Smooth muscle cell (in vitro differentiated cells): ENCODE data around the gene ASAP2. TPM values are rescaled to one million over a fixed set of nuclear protein-coding genes. Genes with fewer than 3 reads are reported as not detected.

Experiments used
- DNase-seq: peaks from one replicate; lab custom pipeline; 2025; ENCODE audit not compliant: unreplicated experiment; lab: John Stamatoyannopoulos, UW
- H2AFZ ChIP-seq: fragments of 200-600 bp; sonication (generic); 2 replicates; pipeline ENCODE4 v1.6.0; 2016; ENCODE audit warnings: antibody characterized with exemption, low read depth, mild to moderate bottlenecking
- H3F3A ChIP-seq: fragments of 200-600 bp; sonication (generic); 2 replicates; pipeline ENCODE4 v1.6.0; 2017; ENCODE audit warnings: antibody characterized with exemption, low read depth
- H3K27ac ChIP-seq: fragments of 200-600 bp; sonication (generic); 2 replicates; pipeline ENCODE4 v1.5.1; 2016; ENCODE audit warnings: low read depth, mild to moderate bottlenecking
- H3K27me3 ChIP-seq: fragments of 200-600 bp; sonication (generic); 2 replicates; pipeline ENCODE4 v1.6.1; 2016; ENCODE audit warnings: low read depth, mild to moderate bottlenecking
- H3K36me3 ChIP-seq: fragments of 200-600 bp; sonication (generic); 2 replicates; pipeline ENCODE4 v1.5.1; 2016; ENCODE audit warnings: low read depth
- H3K4me1 ChIP-seq: fragments of 200-600 bp; sonication (generic); 2 replicates; pipeline ENCODE4 v1.5.1; 2016; ENCODE audit warnings: low read depth
- H3K4me2 ChIP-seq: fragments of 200-600 bp; sonication (generic); 2 replicates; pipeline ENCODE4 v1.6.0; 2016; ENCODE audit warnings: mild to moderate bottlenecking
- H3K4me3 ChIP-seq: fragments of 200-600 bp; sonication (generic); 2 replicates; pipeline ENCODE4 v1.5.1; 2016; ENCODE audit warnings: mild to moderate bottlenecking
- H3K79me2 ChIP-seq: fragments of 200-600 bp; sonication (generic); 2 replicates; pipeline ENCODE4 v1.6.0; 2016; ENCODE audit warnings: low read depth, mild to moderate bottlenecking
- H3K9ac ChIP-seq: fragments of 200-600 bp; sonication (generic); 2 replicates; pipeline ENCODE4 v1.6.0; 2016; ENCODE audit warnings: low read depth
- H3K9me3 ChIP-seq: fragments of 200-600 bp; sonication (generic); replicated peaks from 2 replicates; pipeline ENCODE4 v1.5.1; 2016; ENCODE audit warnings: low read depth
- H4K20me1 ChIP-seq: fragments of 200-600 bp; sonication (generic); 2 replicates; pipeline ENCODE4 v1.6.0; 2016; ENCODE audit warnings: low read depth
- WGBS: methylation state at CpG from one replicate; pipeline ENCODE4 v1.1.7; 2016; ENCODE audit warnings: low lambda C conversion rate; 5-methylcytosine and 5-hydroxymethylcytosine counted together
- polyA plus RNA-seq: library from polyadenylated mRNA; unstranded; fragments of >200 nt; fragmentation: Nextera tagmentation; extraction: Ambion mirVana; gene quantifications from 2 replicates; pipeline ENCODE4 v1.2.1, GENCODE V29; 2016
- total RNA-seq: library from RNA; depleted of rRNA; stranded (reverse); fragments of >200 nt; gene quantifications from 2 replicates; pipeline ENCODE4 v1.2.3, GENCODE V29; 2014
- TF ChIP-seq, protein P1 (sequence below): fragments of 200-600 bp; sonication (generic); IDR thresholded peaks from 2 replicates; pipeline ENCODE4 v1.5.1; 2017; ENCODE audit warnings: borderline replicate concordance, mild to moderate bottlenecking, antibody characterized with exemption; ENCODE audit not compliant: insufficient read depth, poor library complexity, severe bottlenecking

ASAP2 gene
- total and polyA plus RNA-seq, 2 experiments from 2014 or later: 8.8 to 23.1 TPM

DNA sequence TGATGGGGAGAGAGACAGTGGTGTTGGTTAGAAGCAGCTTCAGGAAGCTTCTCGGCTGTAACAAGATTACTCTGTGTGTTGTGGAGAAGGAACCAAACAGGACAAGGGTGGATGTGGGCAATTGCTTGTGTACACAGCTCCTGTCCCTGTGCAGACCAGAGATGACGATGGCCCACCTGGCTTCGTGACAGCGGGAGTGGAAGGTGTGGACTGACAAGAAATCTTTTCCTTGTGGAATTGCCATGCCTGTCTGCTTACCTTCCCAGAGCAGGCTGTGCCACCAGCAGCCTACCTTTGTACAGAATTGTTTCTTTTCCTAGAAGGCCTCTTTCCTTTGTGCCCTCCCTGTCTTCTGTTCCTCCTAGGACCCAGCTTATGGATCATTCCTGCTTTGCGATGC, 122.9 kb downstream of the ASAP2 start:
- H3K9ac ChIP-seq: no peak overlapping the region
- peak overlapping the region; percentile 33 for H3K4me2 ChIP-seq
- 91% methylated on average over 5 of the region's 5 CpGs for WGBS
- H3K27ac ChIP-seq: peak overlapping the region; percentile 55
- peaks cover 6% of the 10 kb centered on the region for H3F3A ChIP-seq
- TF ChIP-seq, protein P1, sequence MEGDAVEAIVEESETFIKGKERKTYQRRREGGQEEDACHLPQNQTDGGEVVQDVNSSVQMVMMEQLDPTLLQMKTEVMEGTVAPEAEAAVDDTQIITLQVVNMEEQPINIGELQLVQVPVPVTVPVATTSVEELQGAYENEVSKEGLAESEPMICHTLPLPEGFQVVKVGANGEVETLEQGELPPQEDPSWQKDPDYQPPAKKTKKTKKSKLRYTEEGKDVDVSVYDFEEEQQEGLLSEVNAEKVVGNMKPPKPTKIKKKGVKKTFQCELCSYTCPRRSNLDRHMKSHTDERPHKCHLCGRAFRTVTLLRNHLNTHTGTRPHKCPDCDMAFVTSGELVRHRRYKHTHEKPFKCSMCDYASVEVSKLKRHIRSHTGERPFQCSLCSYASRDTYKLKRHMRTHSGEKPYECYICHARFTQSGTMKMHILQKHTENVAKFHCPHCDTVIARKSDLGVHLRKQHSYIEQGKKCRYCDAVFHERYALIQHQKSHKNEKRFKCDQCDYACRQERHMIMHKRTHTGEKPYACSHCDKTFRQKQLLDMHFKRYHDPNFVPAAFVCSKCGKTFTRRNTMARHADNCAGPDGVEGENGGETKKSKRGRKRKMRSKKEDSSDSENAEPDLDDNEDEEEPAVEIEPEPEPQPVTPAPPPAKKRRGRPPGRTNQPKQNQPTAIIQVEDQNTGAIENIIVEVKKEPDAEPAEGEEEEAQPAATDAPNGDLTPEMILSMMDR: no peak
- no peak for DNase-seq
- H3K4me1 ChIP-seq: peaks cover 4% of the 10 kb centered on the region
- no peaks in the 10 kb centered on the region for H3K27me3 ChIP-seq
- H2AFZ ChIP-seq: no peak overlapping the region
- H3K79me2 ChIP-seq: no peaks in the 10 kb centered on the region
- no peaks in the 10 kb centered on the region for H3K9me3 ChIP-seq
- H3K4me3 ChIP-seq: no peak overlapping the region
- H3K36me3 ChIP-seq: no peaks in the 10 kb centered on the region
- no peaks in the 10 kb centered on the region for H4K20me1 ChIP-seq

DNA sequence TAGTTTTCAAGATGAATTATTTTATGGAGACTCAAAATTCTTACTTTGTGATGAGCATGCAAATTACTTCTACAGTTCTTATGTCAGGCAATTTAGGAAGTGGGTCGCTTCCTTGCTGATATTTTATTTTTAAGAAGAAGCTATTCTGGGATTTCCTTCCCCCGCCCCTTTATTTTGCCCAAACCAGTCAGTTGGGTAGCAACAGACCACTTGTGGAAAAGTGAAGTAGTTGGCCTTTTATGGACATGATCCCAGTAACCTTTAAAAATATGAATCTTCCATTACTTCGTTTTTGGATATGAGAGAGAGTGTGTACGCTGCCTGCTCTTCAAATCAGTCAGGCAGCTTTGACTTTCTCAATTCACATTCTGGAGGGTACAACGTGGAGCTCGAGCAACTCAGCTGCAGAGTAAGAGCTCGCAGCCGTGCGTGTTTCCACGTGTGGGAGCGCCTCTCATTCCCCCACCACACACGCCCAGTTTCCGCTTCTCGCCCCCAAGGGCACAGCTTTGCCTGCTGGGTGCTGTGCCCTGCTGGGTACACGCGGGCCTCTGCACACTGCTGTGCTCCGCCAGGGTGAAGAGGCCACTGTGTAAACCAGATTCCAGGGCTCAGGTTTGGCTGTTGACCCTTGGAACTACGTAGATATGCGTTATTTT, 124.1 kb downstream of the ASAP2 start:
- Histone ChIP-seq H3K9me3 (no peaks in the 10 kb centered on the region), H3K9ac (no peak overlapping the region), H3F3A (peaks cover 6% of the 10 kb centered on the region), H4K20me1 (no peaks in the 10 kb centered on the region), H3K4me2 (no peak overlapping the region), H3K36me3 (no peaks in the 10 kb centered on the region), H3K27ac (no peak overlapping the region), H3K27me3 (no peaks in the 10 kb centered on the region), H3K79me2 (no peaks in the 10 kb centered on the region), H2AFZ (no peak overlapping the region), H3K4me3 (no peak overlapping the region), H3K4me1 (peaks cover 4% of the 10 kb centered on the region)
- no peak for DNase-seq
- TF ChIP-seq, protein P1: no peak
- WGBS: 97% methylated on average over 19 of the region's 19 CpGs

DNA sequence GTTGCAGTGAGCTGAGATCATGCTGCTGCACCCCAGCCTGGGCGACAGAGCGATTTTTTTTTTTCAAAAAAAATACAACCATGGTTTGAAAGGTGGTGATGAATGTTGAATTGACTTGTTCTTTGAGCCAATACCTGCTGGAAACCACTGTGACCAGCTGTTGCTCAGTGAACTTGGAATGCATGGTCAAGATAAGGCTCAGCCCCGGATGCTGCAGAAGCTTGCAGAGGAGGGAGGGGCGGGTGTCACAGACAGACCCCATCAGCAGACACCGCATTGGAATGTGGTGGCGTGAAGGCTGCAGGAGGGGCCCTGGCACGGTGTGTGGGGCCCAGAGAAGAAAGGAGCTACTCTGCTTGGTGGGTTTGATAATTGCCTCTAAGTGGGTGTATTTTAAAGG, 125.1 kb downstream of the ASAP2 start:
- no peaks in the 10 kb centered on the region for H3K27me3 ChIP-seq
- no peaks in the 10 kb centered on the region for H3K79me2 ChIP-seq
- no peaks in the 10 kb centered on the region for H3K36me3 ChIP-seq
- no peak overlapping the region for H3K4me3 ChIP-seq
- no peak for DNase-seq
- H2AFZ ChIP-seq: no peak overlapping the region
- H3K4me2 ChIP-seq: no peak overlapping the region
- peaks cover 11% of the 10 kb centered on the region for H3F3A ChIP-seq
- H3K4me1 ChIP-seq: peaks cover 2% of the 10 kb centered on the region
- WGBS: 23% methylated on average over 7 of the region's 7 CpGs
- no peak overlapping the region for H3K9ac ChIP-seq
- H3K27ac ChIP-seq: peak overlapping the region; percentile 46
- TF ChIP-seq, protein P1: no peak
- no peaks in the 10 kb centered on the region for H4K20me1 ChIP-seq
- no peaks in the 10 kb centered on the region for H3K9me3 ChIP-seq

DNA sequence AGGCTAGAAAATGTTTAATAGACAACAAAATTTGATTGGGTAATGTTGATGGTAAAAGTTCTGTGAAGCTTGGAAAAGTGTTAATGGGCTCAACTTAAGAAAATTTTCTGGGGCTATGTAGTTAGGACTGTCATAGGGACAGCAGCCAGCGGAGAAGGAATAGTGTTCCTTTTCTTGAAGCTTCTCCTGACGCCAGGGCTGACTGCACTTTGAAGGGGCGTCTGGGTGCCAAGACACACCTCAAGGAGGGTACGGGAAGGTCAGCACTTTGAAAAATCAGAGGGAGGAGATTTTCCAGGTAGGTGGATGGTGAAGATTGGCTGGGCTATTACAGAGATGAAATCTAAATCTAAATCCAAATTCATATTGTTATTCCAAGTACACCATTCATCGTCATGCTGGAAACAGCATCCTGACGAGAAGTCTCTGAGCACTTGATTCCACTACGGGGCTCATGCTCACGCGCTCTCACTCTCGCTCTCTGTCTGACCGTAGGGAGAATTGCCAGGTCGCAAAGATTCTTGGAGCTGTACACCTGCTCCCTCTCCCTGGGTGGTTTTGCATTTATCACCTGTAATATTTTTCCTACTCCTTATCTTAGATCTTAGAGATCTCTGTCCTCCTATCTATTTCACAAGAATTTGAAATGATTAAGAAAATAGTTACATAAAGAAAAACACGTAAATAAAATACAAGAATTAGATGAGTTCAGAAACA, 125.7 kb downstream of the ASAP2 start:
- TF ChIP-seq, protein P1: no peak
- no peaks in the 10 kb centered on the region for H3K27me3 ChIP-seq
- H3K36me3 ChIP-seq: no peaks in the 10 kb centered on the region
- no peaks in the 10 kb centered on the region for H3K4me1 ChIP-seq
- WGBS: 91% methylated on average over 13 of the region's 13 CpGs
- no peak overlapping the region for H3K9ac ChIP-seq
- H3K4me3 ChIP-seq: no peak overlapping the region
- H4K20me1 ChIP-seq: no peaks in the 10 kb centered on the region
- peak overlapping the region; percentile 46 for H3K27ac ChIP-seq
- no peaks in the 10 kb centered on the region for H3K9me3 ChIP-seq
- no peak for DNase-seq
- H3K79me2 ChIP-seq: no peaks in the 10 kb centered on the region
- no peak overlapping the region for H2AFZ ChIP-seq
- H3K4me2 ChIP-seq: no peak overlapping the region
- peaks cover 10% of the 10 kb centered on the region for H3F3A ChIP-seq
